HG03520 (cell line): ENCODE results near the gene MINDY4.

Experiments
- ATAC-seq: cut with Tn5 transposase; IDR thresholded peaks from one replicate; pipeline ENCODE4 v1.9.1; 2021; ENCODE audit warnings: mild to moderate bottlenecking, moderate library complexity; ENCODE audit not compliant: unreplicated experiment

MINDY4 gene

DNA sequence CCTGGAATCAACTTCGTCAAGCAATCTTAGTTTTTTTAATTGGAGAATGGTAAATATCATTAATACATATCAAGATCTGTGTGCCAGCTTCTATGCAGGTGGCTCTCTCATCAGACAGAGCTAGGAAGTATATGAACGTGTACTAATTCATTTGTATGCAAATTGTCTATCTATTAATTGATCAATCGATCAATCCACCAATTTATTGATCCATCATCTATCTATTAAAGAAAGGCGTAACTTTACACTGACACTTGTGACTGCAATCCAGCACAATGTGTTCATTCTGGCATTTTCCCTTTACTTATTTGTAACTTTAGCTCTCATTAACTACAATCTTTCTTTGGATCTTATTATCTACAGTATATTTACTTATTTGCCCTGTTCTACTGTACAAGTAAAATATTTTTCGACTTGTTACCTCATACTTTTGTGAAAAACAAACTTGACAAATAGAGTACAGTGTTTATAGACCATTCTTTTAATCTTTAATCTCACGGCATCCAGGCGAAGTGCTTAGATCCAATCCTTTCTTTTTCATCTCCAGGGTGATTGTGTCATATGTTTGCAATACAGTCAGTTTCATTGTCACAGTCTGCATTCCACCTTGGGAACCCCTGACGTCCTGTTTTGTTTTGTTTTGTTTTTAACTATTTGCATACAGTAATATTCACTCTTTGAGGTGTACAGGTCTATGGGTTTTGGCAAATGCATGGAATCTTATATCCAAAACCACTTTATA, 170.5 kb downstream of the MINDY4 start:
- ATAC-seq = no peak
